NCI-H128 (cell line): ENCODE data around the gene NEK3.
A peak's percentile ranks its signal among the peaks of the same experiment; 100 is the strongest.
"Not testable (repeated sequence)": the region's sequence is repeated elsewhere in the genome, so short reads cannot be mapped to it uniquely, and the experiment has no call there.

ENCODE experiments used
- DNase-seq: peaks from one replicate; lab custom pipeline; 2025; ENCODE audit not compliant: unreplicated experiment; lab: John Stamatoyannopoulos, UW

The NEK3 gene

DNA sequence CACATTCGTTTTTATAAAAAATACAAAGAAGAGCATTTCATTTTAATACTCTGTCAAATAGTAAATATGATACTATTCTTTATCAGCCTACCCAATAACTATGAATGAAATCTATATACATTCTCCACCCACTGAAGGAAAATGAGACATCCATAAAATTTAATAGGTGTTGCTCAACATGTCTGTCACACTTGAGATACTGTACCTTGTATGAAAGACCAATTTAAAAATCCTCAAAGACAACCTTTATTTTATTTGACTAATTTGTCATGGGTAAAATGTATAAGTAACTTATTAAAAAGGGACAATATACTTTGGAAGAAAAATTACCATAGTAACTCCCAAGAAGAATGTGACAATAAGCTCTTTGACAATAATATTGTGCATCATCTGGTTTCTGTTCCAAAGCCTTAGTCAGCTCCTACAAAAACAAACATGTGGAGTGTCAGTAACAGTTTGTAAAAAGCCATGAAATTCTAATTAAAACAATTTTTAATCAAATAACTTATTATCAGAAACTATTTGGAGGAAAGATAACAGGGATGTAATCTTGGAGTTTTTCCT, 11.5 kb upstream of the NEK3 start:
- DNase-seq = not testable (repeated sequence)

DNA sequence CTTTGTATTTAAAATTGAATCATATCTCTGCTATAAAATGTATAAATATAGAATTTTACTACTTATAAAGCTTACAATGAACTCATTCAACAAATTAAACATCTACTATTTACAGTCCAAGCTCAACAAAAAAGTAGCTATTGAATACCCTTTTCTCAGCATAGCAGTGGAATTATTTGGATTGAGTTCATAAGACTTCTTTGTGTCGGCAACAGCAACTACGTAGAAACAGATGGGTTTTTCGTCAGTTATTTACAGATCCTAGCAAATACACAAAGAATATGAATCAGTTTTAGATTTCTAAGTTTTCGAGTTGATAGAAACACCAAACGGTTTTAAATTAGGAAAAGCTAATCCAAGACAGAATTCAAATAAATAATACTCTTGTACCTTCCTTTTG, 10.4 kb upstream of the NEK3 start:
- no peak for DNase-seq

DNA sequence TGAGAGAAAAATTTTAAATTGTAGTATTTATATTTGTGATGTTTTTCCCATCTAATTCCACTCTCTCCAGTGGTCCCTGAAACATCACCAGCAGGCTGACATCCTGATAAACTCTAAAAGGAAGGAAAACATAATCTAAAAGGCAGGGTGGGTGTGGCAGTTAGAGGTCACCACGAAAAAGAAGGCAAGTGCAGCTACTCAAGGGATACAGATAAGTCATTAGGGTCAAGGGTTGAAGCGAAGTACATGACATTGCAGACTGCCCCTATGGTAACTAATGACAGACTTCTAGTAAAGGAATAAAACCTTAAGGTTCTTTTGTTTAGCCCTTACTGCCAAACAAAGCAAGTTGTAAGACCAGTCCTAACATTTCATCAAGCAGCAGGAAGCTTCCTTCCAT, 6.0 kb upstream of the NEK3 start:
- DNase-seq = no peak

DNA sequence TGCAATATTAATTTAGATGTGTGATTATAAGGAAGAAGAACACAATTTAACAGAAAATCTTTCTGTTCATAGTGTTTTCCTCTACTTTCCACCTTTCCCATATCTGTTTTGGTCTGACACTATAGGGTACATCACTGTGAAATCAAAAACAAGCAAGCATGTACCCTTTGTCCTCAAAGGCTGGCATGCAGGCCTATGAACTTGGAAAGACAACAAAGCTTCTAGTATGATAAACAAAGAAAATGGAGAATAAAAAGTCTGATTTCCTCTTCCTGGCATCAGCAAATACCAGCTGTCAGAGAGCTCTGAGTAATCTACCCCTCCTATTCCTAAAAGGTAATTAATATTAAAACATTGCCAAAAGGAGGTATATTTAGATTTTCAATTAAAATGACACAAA, 5.6 kb upstream of the NEK3 start:
- DNase-seq = no peak

DNA sequence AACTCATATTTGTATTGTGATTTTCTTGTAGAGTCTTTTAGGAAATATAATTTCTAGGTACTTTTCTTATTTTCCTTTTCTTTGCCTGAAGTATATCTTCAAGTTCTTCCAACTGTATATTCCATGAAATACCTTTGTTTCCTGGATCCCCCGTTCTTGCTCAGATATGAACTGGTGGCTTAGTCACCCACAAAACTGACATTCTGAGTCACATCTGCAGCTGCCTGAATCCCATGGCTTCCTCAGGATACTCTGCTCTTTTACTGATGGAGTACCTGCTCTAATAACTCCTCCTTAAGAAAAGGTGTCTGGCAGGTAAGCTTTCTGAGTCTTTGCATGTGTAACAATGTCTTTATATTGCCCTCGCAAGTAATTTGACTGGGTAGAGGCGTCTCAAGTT, 4.5 kb upstream of the NEK3 start:
- DNase-seq = not testable (repeated sequence)

DNA sequence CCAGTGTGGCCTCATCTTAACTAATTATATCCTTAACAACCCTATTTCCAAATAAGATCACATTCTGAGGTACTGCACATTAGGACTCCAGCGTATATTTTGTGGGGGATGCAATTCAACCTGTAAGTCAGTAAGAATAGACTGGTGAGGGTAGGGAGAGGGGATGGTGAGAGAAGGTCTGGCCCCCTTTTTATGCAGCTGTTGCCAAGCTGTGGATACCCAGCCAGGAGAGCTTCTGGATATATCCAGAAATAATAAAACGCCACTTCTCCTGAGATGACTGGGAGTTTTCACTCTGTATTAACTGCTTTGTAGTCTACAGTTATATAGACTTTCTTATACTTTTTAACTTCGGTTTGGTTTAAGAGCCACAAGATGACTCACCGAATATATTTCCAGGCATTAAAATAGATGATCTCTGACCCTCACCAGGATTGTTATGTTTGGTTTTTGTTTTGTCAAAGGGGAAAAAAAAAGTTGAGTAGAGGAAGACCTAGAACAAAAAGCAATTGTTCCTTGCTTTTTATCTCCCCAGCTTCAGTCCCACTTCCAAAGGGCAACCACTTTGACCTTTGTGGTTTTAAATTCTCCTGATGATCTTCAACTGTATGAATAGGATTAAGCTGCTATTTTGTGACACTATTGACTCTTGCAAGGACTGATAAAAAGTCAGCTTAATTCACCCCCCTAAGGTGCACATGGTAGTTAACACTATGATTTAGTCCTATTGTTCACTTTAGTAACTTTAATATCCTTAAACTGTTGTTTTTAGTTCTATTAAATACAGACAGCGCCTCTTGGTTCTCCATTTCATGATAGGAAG, 3.1 kb upstream of the NEK3 start:
- no peak for DNase-seq

DNA sequence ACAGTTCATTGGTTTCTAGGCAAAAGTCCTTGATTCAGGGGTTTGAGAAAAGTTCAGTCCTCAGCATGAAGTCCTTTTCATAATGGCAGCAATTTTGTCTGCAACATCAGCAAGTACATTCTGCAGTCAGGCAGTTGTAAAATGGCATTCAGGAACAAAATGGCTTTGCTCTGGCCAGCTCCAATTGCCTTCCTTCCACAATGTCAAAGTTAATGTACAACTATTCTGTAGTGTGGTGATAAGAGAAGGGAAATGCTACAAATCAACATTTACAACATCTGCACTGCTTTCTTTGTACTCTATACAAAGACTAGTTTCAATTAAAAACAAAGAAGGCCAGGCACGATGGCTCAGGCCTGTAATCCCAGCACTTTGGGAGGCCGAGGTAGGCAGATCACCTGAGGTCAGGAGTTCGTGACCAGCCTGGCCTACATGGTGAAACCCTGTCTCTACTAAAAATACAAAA, 1.8 kb upstream of the NEK3 start:
- DNase-seq = no peak

DNA sequence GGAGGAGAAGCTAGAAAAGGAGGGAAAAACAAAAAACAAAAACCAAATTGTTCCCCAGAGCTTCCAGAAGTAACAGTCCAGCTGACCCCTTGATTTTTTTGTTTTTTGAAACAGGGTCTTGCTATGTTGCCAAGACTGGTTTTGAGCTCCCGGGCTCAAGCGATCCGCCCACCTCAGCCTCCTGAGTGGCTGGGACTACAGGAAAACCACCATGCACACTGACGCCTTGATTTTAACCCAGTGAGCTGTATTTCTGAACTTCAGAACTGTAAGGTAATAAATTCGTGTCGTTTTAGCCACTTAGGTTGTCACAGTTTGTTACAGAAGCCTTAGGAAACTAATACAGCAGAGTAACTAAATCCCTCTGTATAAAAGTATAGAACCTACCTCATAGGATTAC, 1.1 kb upstream of the NEK3 start:
- no peak for DNase-seq

DNA sequence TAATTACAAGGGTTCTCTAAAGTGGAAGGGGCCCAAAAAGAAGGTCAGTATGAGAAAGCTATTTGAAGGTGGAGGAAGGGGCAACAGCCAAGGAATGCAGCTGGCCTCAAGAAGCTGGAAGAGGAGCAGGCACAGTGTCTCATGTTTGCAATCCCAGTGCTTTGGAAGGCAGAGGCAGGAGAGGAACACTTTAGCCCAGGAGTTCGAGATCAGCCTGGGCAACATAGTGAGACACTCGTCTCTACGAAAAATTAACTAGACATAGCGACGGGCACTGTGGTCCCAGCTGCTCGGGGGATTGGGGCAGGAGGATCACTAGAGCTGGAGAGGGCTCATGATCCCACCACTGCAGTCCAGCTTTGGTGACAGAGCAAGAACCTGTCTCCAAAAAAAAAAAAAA, 656 bp upstream of the NEK3 start:
- DNase-seq = no peak

DNA sequence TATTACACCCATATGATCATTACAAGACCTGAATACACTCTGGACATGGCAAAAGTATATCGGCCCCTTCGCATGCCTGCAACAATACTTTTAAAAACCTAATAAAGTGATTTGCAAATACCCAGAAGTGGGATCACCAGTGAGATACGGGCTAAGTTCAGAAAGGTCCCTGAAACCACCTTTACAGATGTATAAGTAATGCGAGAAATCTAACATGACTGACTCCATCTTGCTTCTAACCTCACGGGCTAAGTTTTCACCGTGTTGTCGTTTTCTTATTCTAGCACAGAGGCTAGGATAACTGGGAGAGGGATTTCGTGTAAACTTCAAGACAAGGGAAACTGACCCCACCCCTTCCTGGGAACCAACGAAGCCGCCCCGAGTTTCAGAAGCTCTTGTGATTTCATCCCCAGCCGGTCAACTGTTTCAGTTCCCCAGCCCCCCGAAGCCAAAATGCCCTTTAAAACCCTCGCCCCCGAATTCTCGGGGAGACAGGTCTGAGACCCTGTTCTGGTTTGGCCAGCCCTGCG, 703 bp downstream of the NEK3 start:
- no peak for DNase-seq

DNA sequence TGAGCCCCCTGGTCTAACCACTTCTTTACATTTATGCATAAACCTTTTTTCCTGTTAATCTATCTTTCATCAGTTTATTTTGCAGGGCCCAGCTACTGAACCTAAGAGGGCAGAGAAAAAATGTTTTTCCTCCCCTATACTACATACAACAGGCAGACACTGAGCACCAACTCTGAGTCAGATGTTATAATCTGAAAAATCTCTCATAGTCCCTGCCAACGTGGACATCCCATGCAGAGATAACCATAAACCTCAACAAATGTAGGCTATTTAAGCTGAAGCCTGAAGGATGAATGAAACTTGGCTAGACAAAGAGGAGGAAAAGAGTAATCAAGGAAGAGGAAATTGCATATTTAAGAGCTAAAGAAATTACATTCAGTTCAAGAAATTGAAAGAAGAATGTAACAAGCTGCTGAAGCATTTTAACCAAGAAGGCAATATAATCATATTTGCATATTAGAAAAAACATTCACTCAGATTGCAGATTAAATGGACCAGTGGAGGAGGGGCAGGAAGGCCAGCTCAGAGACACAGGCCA, 2.6 kb downstream of the NEK3 start:
- no peak for DNase-seq

DNA sequence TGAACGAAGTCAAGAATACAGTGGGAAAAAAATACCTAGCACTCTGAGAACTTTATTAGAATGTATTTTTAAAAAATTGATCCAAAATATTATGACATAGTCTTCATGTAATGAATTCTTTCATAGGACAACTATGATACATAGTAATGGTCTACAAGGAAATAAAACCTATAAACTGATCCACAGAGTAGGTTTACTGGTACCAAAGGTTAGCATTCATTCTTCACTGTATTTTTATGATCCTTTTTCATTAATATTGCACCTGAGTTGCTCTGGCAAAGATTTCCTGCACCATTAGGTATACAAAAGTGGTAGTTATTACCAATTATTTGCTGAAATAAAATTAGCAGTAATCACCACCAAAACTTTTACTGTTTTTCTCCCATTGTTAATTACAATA, 4.2 kb downstream of the NEK3 start:
- DNase-seq = no peak

DNA sequence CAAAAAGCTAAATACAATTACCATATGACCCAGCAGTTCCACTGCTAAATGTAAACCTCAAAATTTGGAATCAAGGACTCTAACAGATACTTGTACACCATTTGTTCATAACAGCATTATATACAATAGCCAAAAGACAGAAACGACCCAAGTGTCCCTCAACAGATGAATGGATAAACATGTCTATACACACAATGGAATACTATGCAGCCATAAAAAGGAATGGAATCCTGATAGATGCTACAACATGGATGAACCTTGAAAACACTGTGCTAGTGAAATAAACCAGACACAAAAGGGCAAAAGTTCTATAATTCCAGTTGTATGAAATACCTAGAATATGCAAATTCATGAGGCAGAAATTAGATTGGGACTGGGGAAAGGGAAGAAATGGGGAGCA, 12.2 kb downstream of the NEK3 start:
- DNase-seq = no peak

DNA sequence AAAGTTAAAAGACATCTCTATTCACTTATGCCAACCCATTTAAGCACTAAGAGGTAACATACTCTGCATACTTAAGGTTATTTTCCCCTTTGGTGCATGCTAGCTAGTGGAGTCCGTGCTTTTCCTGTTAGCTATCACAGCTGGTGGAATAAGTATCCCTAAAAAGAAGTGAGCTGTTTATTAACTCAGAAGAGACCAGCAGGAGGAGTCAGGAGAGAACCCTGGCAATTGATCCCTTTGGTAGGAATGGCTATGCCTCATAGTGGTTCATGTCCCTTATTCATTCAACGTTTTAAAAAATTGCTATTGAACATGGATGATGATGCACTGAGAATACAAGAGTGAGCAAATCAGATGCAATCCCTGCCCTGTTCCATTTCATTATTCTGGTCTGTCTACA, 18.1 kb downstream of the NEK3 start:
- DNase-seq = no peak

DNA sequence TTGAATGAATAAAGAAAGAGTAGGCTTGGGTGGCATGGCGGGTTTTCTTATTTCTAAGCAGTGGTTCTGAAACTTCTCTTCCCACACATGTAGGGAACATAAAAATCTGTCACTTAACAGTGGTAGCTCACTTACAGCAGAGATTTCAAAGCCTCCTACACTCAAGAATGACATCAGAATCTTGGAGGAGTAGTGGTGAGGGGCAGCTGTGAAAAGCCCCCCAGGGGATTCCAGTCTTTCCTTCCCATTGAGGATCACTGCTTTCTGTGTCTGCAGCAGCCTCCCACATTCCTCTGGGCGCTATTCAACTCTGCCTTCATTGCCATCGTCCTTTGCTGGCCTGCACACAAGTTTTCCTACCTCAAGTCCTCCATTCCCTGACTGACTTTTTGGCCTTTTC, 21.9 kb downstream of the NEK3 start:
- no peak for DNase-seq

DNA sequence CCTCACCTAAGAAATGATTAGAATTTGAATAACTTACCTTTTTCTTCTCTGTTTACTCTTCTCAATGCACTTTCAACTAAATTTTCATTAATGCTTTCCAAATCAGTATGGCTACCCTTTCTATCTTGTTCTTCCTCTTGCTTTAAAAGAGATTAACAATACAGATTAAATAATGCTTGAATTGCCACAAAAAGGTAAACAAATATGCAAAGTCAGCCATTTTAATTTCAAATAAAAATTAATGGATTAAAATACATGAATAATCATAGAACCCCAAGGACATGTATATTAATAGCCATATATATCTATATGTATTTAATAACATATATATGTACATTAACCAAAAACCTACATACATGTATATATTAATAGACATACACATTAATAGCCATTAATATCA, 22.6 kb downstream of the NEK3 start:
- DNase-seq = no peak

DNA sequence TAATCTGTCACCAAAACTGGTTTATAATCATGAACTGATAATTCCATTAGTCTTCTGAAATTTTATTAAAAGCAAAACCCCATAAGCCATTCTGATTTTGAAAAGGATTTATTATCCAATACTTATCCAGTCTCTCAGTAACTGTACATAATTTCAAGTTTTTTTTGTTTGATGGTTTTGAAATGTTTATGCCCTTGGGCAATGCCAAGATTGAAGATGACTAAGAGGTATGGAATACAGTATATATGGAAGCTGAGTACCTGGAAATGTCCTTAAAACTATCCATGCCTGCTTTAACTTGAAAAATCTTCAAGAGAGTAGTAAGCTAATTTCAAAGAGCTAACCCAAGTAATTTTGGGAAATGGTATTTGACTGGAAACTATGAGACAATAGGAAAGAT, 28.8 kb downstream of the NEK3 start:
- DNase-seq = no peak

DNA sequence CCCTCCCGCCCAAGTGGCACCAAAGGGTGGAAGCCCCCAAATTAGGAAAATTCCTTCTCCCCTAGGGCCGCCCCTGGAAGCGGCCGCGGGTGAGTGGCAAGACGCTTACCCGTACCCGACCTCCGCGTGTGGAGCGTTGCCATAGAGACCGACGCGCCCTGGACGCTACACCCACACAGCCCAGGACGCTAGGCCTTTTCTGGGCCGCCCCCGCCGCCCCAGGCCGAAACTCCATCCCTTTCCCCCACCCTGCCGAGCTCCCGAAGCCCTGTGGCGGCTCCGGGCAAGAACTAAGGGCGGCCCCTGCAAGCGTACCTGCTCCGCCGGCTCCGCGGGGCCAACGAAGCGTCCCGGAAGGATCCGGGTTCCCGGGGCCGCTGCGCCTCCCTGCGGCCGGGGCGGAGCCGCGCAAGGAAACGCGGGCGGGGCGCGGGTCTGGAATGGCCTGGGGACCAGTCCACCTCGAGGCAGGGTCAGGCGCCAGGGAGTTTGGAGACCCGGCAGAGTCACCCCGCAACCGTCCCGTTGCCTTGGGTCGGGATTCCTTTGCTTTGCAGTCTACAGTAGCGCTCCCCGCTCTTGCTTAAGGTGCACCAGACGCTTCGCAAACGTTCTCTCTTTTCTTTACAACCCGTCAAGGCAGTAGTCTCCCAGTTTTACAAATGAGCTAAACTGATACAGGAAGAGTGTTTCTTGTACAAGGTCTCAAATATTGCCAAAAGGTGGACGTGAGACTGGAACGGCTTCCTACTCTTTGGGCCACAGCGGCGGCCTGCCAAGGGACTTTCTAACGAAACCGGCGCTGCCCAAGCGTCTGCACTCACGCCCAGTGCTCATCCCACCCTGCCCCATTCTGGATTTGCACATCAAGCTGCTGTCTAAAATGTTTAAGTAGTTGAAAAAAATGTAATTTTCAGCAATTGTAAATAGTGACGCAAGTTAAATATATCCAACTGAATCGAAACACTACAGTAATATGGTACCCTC, 30.4 kb downstream of the NEK3 start, which contains the start of gene NEK5:
Gene NEK5 (minus strand): TSS at position 360 of the 987 bp plus-strand sequence. CDS start 1,591 bp downstream, outside the sequence.
- DNase-seq = peak; percentile 21

DNA sequence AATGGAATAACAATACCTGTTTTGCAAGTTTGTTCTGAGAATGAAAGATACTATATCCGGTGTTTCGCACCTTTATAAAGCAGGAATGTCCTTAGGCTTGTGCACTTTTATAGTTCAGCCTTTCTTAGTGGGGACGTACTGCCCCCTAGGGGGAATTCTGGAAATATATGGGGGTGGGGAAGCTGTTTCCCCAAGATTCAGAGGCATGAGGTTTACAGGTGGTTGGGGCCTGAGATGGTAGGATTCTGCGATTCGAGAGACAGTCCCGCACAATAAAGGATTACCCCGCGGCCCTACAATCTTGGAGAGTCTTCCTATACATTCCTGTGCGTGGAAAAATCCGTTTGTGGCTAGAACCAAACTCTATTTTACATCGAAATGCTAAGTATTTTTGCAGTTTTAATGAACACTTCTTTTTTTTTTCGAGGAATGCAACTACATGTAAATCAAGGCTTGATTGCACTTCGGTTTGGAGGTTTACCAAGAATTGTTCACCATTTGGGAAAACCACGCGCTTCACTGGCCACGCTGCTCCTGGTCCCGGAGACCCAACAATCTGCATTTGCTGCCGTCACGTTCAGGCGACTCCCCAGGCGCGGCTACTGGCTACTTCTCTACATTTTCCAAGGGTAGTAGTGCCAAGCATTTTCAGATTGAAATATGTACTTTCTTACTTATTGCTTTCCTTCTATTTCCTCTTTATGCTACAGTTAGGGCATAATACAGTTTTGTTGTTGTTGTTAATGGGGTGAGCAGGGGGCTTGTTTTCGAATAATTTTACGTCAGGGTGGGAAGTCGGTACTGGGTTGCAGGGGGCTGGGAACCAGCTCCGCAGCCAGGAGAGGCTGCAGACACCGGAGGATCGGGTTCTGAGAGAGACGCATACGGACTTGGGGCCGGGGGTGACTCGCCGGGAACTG, 31.4 kb downstream of the NEK3 start:
- DNase-seq = peak; percentile 23

DNA sequence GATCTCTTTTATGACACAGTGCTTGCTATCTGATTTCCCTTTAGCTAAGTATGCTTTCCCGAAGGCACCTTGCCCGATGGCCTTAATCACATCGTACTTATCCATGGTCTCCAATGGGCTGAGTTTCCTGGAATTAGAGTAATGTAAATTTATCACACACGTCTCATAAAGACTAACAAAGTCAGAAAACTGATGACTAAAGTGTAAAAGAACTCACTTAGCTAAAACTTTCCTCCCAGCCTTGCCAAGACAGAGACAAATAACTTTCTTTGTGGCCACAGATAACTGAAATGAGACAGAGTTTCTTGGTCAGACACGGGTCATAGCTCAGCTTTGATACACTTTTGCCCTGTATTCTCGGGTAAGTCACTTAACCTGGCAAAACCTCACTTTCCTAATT, 32.0 kb downstream of the NEK3 start:
- DNase-seq = no peak
